ENCODE measurements around the gene ZDHHC3. TPM values are rescaled to one million over a fixed set of nuclear protein-coding genes. Genes with fewer than 3 reads are reported as not detected.

ZDHHC3 gene
- polyA plus RNA-seq, 1 of the 3 experiments (the other 2 are of a cell fraction) = 60.7 TPM

DNA sequence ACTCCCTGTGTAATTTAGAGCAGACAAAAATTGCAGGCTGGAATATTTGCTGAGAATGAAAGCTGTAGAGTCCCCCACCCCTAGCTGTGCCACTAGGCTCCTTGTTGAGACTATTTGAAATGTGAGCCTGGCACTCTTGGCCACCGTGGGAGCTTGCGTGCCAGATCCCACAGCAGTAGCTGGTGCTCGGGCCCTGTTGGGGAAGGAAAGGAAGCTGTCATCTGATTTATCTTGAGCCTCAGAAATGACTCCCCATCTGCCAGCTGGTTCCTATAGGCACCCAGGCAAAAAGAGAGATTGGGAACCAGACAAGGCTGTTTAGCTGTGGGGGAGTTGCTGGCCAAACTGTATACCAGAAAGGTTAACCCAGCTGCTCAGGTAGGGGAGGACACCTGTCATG lies 26.7 kb upstream of the ZDHHC3 start (continued):
- TF ChIP-seq NRF1 (IDR thresholded peaks at IDR 0.05; ENCODE audit: low read depth, low read length) = no peak

DNA sequence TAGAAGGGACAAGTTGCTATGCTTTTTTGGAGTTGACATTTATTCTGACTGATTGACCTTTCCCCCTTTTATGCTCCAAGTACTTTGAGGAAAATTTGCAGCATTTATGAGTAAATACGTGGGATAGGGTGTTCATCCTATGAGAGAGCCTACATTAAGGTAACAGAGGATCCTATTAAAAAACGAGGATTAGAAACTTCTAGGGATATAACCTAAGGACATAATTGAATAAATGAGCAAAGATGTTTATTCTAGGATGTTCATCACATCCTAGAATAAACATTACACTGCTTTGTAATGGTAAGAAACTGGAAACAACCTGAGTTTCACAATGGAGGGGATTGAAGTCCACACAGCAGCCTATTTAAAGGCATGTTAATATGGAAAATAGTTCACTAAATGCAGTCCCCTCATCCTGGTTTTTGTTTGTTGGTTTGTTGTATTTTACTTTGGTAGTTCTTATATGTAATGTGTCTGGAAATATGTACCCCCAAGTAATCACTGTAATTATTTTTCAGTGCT lies 26.2 kb upstream of the ZDHHC3 start:
- Histone ChIP-seq H3K27ac (ENCODE audit: low read depth in 2 of 2, low read length in 1 of 2) (no peak overlapping the region), H3K36me3 (replicated peaks in 1 of 2; ENCODE audit: control insufficient read depth in 1 of 2, insufficient read depth in 2 of 2, low read length in 1 of 2) (peaks cover 49 to 65% of the 10 kb centered on the region in 2 experiments), H3K9me2 (no peaks in the 10 kb centered on the region), H2AFZ (ENCODE audit: low read depth) (no peak overlapping the region), H4K20me1 (ENCODE audit: insufficient read depth) (no peaks in the 10 kb centered on the region), H3K4me2 (no peak overlapping the region), H3K9ac (no peak overlapping the region), H3K27me3 (ENCODE audit: insufficient read depth) (no peaks in the 10 kb centered on the region), H3F3A (replicated peaks; ENCODE audit: insufficient read depth) (no peaks in the 10 kb centered on the region), H3K79me2 (ENCODE audit: insufficient read depth) (no peaks in the 10 kb centered on the region), H3K9me3 (no peaks in the 10 kb centered on the region), H3K4me3 (ENCODE audit: low read depth in 2 of 2, low read length in 1 of 2) (no peak overlapping the region), H3K4me1 (ENCODE audit: control insufficient read depth in 1 of 2, insufficient read depth in 2 of 2, low read depth in 1 of 2, low read length in 1 of 2) (peaks cover 0 to 5% of the 10 kb centered on the region in 2 experiments; a peak in 2 of 4 replicates)
- ChIA-PET CTCF (no interaction called here), POLR2A (no interaction called here)
- no peak for TF ChIP-seq RCOR1 (IDR thresholded peaks at IDR 0.05; ENCODE audit: low read length)
- TF ChIP-seq, protein P1, sequence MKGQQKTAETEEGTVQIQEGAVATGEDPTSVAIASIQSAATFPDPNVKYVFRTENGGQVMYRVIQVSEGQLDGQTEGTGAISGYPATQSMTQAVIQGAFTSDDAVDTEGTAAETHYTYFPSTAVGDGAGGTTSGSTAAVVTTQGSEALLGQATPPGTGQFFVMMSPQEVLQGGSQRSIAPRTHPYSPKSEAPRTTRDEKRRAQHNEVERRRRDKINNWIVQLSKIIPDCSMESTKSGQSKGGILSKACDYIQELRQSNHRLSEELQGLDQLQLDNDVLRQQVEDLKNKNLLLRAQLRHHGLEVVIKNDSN (IDR thresholded peaks at IDR 0.05; ENCODE audit: borderline replicate concordance, low read depth) = no peak
- TF ChIP-seq, protein P2, sequence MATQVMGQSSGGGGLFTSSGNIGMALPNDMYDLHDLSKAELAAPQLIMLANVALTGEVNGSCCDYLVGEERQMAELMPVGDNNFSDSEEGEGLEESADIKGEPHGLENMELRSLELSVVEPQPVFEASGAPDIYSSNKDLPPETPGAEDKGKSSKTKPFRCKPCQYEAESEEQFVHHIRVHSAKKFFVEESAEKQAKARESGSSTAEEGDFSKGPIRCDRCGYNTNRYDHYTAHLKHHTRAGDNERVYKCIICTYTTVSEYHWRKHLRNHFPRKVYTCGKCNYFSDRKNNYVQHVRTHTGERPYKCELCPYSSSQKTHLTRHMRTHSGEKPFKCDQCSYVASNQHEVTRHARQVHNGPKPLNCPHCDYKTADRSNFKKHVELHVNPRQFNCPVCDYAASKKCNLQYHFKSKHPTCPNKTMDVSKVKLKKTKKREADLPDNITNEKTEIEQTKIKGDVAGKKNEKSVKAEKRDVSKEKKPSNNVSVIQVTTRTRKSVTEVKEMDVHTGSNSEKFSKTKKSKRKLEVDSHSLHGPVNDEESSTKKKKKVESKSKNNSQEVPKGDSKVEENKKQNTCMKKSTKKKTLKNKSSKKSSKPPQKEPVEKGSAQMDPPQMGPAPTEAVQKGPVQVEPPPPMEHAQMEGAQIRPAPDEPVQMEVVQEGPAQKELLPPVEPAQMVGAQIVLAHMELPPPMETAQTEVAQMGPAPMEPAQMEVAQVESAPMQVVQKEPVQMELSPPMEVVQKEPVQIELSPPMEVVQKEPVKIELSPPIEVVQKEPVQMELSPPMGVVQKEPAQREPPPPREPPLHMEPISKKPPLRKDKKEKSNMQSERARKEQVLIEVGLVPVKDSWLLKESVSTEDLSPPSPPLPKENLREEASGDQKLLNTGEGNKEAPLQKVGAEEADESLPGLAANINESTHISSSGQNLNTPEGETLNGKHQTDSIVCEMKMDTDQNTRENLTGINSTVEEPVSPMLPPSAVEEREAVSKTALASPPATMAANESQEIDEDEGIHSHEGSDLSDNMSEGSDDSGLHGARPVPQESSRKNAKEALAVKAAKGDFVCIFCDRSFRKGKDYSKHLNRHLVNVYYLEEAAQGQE (IDR thresholded peaks at IDR 0.05; ENCODE audit: low read depth, low read length) = no peak
- DNase-seq = no peak
- WGBS (ENCODE audit: low lambda C conversion rate) = 87% methylated on average over 2 of the region's 2 CpGs

DNA sequence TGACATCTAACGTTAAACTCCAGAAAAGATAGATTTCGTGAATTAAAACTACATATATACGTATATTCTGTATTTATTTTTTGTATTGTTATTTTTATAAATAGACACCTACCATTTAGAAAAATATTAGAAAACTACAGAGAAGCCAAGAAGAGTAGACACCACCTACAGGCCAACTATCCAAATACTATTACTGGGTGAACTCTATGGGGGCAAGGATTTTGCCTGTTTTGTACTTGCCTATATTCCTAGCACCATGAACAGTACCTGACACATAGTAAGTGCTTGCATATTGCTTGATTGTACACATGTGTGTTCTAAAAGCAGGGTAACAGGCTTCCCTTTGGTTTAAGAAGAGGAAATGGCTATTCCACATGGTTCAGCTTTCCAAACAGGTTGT lies 25.8 kb upstream of the ZDHHC3 start:
- no peaks in the 10 kb centered on the region for H3K9me2 ChIP-seq
- H3K27ac ChIP-seq (ENCODE audit: low read depth in 2 of 2, low read length in 1 of 2) = no peak overlapping the region
- H2AFZ ChIP-seq (ENCODE audit: low read depth) = no peak overlapping the region
- H3K36me3 ChIP-seq (replicated peaks in 1 of 2; ENCODE audit: control insufficient read depth in 1 of 2, insufficient read depth in 2 of 2, low read length in 1 of 2) = peaks cover 49 to 66% of the 10 kb centered on the region in 2 experiments
- H3K4me3 ChIP-seq (ENCODE audit: low read depth in 2 of 2, low read length in 1 of 2) = no peak overlapping the region
- H3K9ac ChIP-seq = no peak overlapping the region
- no peaks in the 10 kb centered on the region for H3K9me3 ChIP-seq
- POLR2A ChIA-PET = no interaction called here
- H4K20me1 ChIP-seq (ENCODE audit: insufficient read depth) = no peaks in the 10 kb centered on the region
- no peak for DNase-seq
- no peak for TF ChIP-seq ELF1 (IDR thresholded peaks at IDR 0.05)
- TF ChIP-seq EZH2phosphoT487 (IDR thresholded peaks at IDR 0.05; ENCODE audit: borderline replicate concordance, low read depth) = no peak
- TF ChIP-seq FOXJ3 (CRISPR knock-in tag; IDR thresholded peaks at IDR 0.05) = no peak
- TF ChIP-seq GABPA (IDR thresholded peaks at IDR 0.05; ENCODE audit: low read depth) = no peak
- TF ChIP-seq, protein P3, sequence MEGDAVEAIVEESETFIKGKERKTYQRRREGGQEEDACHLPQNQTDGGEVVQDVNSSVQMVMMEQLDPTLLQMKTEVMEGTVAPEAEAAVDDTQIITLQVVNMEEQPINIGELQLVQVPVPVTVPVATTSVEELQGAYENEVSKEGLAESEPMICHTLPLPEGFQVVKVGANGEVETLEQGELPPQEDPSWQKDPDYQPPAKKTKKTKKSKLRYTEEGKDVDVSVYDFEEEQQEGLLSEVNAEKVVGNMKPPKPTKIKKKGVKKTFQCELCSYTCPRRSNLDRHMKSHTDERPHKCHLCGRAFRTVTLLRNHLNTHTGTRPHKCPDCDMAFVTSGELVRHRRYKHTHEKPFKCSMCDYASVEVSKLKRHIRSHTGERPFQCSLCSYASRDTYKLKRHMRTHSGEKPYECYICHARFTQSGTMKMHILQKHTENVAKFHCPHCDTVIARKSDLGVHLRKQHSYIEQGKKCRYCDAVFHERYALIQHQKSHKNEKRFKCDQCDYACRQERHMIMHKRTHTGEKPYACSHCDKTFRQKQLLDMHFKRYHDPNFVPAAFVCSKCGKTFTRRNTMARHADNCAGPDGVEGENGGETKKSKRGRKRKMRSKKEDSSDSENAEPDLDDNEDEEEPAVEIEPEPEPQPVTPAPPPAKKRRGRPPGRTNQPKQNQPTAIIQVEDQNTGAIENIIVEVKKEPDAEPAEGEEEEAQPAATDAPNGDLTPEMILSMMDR (IDR thresholded peaks at IDR 0.05) = peak; percentile 23
- TF ChIP-seq EP300 (IDR thresholded peaks at IDR 0.05; ENCODE audit: borderline replicate concordance in 1 of 2, low read depth in 1 of 2, low read length in 1 of 2) = no peak
- CTCF ChIA-PET = interaction anchor here (1.5 kb wide), 1 partner anchor 39 kb away, joined by 4 read pairs; no protein-coding TSS in a partner anchor
- H3K4me2 ChIP-seq = no peak overlapping the region
- H3F3A ChIP-seq (replicated peaks; ENCODE audit: insufficient read depth) = no peaks in the 10 kb centered on the region
- H3K4me1 ChIP-seq (ENCODE audit: control insufficient read depth in 1 of 2, insufficient read depth in 2 of 2, low read depth in 1 of 2, low read length in 1 of 2) = peaks cover 0 to 10% of the 10 kb centered on the region in 2 experiments; a peak in 2 of 4 replicates
- WGBS (ENCODE audit: low lambda C conversion rate) = 97% methylated on average over 3 of the region's 3 CpGs
- H3K27me3 ChIP-seq (ENCODE audit: insufficient read depth) = no peaks in the 10 kb centered on the region
- no peaks in the 10 kb centered on the region for H3K79me2 ChIP-seq (ENCODE audit: insufficient read depth)
